ENCODE measurements around the gene OPRL1.

DNA sequence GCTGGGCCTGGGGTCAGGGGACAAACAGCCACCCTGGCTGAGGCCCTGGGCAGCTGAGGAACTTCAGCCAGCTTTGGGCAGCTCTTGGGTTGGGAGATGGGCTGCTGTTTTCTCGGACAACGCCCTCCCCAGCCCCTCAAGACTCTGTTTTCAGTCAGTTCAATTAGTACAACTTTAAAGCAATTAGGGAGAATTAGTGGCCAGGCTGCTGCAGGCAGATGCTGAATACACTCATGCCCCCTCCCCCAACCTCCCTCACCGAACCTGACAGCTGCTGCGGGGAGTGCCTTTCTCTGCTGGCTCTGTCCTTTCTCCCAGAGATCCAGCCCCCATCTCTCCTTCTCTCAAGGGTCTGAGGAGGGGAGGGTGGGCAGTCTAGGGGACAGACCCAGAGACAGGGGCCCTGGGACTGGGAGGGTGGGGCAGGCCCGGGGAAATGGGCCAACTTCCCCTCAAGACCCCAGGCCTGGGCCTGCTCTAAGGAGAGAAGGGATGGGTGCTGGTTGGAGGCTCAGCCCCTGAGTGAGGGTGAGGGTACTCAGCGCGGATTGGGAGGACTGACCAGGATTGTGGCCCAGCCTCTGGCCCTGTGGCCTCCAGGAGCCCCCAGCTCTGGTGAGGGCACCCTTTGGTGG lies 66.5 kb downstream of the OPRL1 start:
- TF ChIP-seq, protein P1, sequence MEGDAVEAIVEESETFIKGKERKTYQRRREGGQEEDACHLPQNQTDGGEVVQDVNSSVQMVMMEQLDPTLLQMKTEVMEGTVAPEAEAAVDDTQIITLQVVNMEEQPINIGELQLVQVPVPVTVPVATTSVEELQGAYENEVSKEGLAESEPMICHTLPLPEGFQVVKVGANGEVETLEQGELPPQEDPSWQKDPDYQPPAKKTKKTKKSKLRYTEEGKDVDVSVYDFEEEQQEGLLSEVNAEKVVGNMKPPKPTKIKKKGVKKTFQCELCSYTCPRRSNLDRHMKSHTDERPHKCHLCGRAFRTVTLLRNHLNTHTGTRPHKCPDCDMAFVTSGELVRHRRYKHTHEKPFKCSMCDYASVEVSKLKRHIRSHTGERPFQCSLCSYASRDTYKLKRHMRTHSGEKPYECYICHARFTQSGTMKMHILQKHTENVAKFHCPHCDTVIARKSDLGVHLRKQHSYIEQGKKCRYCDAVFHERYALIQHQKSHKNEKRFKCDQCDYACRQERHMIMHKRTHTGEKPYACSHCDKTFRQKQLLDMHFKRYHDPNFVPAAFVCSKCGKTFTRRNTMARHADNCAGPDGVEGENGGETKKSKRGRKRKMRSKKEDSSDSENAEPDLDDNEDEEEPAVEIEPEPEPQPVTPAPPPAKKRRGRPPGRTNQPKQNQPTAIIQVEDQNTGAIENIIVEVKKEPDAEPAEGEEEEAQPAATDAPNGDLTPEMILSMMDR (IDR thresholded peaks at IDR 0.05), result no peak
- no peak for TF ChIP-seq POLR2A (IDR thresholded peaks at IDR 0.05)

Data from lower leg skin (tissue), 3 donors.